GM12878 (cell line): ENCODE measurements around the gene EHMT2. TPM values are rescaled to one million over a fixed set of nuclear protein-coding genes. Genes with fewer than 3 reads are reported as not detected.

ENCODE experiments used
- ATAC-seq: fragments of 200-7000 bp; cut with Tn5 transposase; 3 replicates; pipeline ENCODE4 v1.9.1; 2020; ENCODE audit warnings: mild to moderate bottlenecking, moderate library complexity
- BruUV-seq: library from RNA; stranded (reverse); fragments of 400-500 nt; replicated peaks from 2 replicates; lab custom pipeline; 2021; lab: Mats Ljungman, UMichigan
- CTCF ChIA-PET: fragments of 300-600 bp; sonication (Branson Sonifier 250); formaldehyde crosslinking; extraction: SDS; loops from one replicate; lab custom pipeline; 2021; ENCODE audit warnings: inconsistent platforms; lab: Yijun Ruan, JAX
- POLR2A ChIA-PET: fragments of 350-600 bp; formaldehyde crosslinking; extraction: SDS; loops from one replicate; lab custom pipeline; 2021; ENCODE audit warnings: inconsistent platforms; lab: Charles Lee
- RAD21 ChIA-PET: fragments of 300-600 bp; sonication (Branson Sonifier 250); formaldehyde crosslinking; loops from one replicate; lab custom pipeline; 2023; ENCODE audit warnings: antibody characterized with exemption; ENCODE audit not compliant: unreplicated experiment; lab: Charles Lee
- SMC1A ChIA-PET: fragments of 300-600 bp; sonication (Branson Sonifier 250); formaldehyde crosslinking; loops from one replicate; lab custom pipeline; 2023; ENCODE audit not compliant: unreplicated experiment, uncharacterized antibody; lab: Charles Lee
- DNase-seq: peaks from one replicate; pipeline ENCODE4 v3.0.0-alpha.2; 2011; ENCODE audit warnings: low read depth, low spot score
- FAIRE-seq: peaks from 3 replicates; lab custom pipeline; 2011; peaks lifted over from hg19 to GRCh38; lab: Jason Lieb, UNC
- H2AFZ ChIP-seq: 2 replicates; pipeline ENCODE4 v1.6.0; 2011; ENCODE audit warnings: low read depth, low read length, control low read depth; ENCODE audit not compliant: control insufficient read depth
- H3K27ac ChIP-seq: 2 replicates; pipeline ENCODE4 v1.5.1; 2011; ENCODE audit warnings: control low read depth; ENCODE audit not compliant: control insufficient read depth, insufficient read depth
- H3K27me3 ChIP-seq, 2 experiments: replicated peaks in 1 of 2; 2 replicates each; pipeline versions ENCODE4 v1.6.0 to v1.6.1; 2011; ENCODE audit warnings: low read length in 1 of 2; ENCODE audit not compliant: control insufficient read depth in 2 of 2, insufficient read depth in 2 of 2
- H3K36me3 ChIP-seq, 2 experiments: 2 replicates each; pipeline ENCODE4 v1.5.1; 2011; ENCODE audit warnings: low read length in 1 of 2; ENCODE audit not compliant: control insufficient read depth in 2 of 2, insufficient read depth in 2 of 2
- H3K4me1 ChIP-seq: 2 replicates; pipeline ENCODE4 v1.6.1; 2011; ENCODE audit warnings: mild to moderate bottlenecking, low read length, moderate library complexity, mixed read lengths; ENCODE audit not compliant: control insufficient read depth, insufficient read depth
- H3K4me2 ChIP-seq: 2 replicates; pipeline ENCODE4 v1.6.0; 2011; ENCODE audit warnings: control low read depth; ENCODE audit not compliant: control insufficient read depth, insufficient read depth
- H3K4me3 ChIP-seq: fragments of 200-600 bp; sonication (generic); 2 replicates; pipeline ENCODE4 v1.5.1; 2016
- H3K79me2 ChIP-seq: 2 replicates; pipeline ENCODE4 v1.6.0; 2011; ENCODE audit warnings: low read length; ENCODE audit not compliant: control insufficient read depth, insufficient read depth
- H3K9ac ChIP-seq: 2 replicates; pipeline ENCODE4 v1.8.0; 2011; ENCODE audit warnings: low read length, control low read depth, mixed read lengths; ENCODE audit not compliant: control insufficient read depth, insufficient read depth
- H3K9me3 ChIP-seq: replicated peaks from 3 replicates; pipeline ENCODE4 v1.5.1; 2011; ENCODE audit warnings: mild to moderate bottlenecking, low read length; ENCODE audit not compliant: control insufficient read depth, insufficient read depth
- H4K20me1 ChIP-seq: 2 replicates; pipeline ENCODE4 v1.6.0; 2011; ENCODE audit not compliant: control insufficient read depth, insufficient read depth
- BACH1 ChIP-seq: fragments of 450-650 bp; IDR thresholded peaks from 2 replicates; pipeline ENCODE4 v1.6.1; 2017; ENCODE audit warnings: mild to moderate bottlenecking, borderline replicate concordance
- CEBPB ChIP-seq, 2 experiments: fragments of 150-350 bp in 1 of 2; IDR thresholded peaks; 2 replicates each; pipeline ENCODE4 v1.6.1; 2012 to 2014; ENCODE audit warnings: low read depth in 2 of 2, low read length in 2 of 2, borderline replicate concordance in 1 of 2, inconsistent platforms in 1 of 2
- MEF2B ChIP-seq: fragments of 450-650 bp; IDR thresholded peaks from 2 replicates; pipeline ENCODE4 v1.6.1; 2018; ENCODE audit warnings: mild to moderate bottlenecking, moderate library complexity; ENCODE audit not compliant: partially characterized antibody, poor library complexity, severe bottlenecking
- NFXL1 ChIP-seq: fragments of 450-650 bp; IDR thresholded peaks from 2 replicates; pipeline ENCODE4 v1.6.1; 2017; ENCODE audit warnings: antibody characterized with exemption, mild to moderate bottlenecking, borderline replicate concordance
- NKRF ChIP-seq: fragments of 450-650 bp; conservative IDR thresholded peaks from 2 replicates; pipeline ENCODE4 v1.6.1; 2017; ENCODE audit warnings: mild to moderate bottlenecking, moderate library complexity
- NR2F1 ChIP-seq: fragments of 450-650 bp; conservative IDR thresholded peaks from 2 replicates; pipeline ENCODE4 v1.6.1; 2017; ENCODE audit warnings: mild to moderate bottlenecking
- PRDM15 ChIP-seq: fragments of 450-650 bp; formaldehyde crosslinking; IDR thresholded peaks from 2 replicates; pipeline ENCODE4 v1.4.0; 2020; ENCODE audit warnings: mild to moderate bottlenecking, moderate library complexity
- RELA ChIP-seq: fragments of 450-650 bp; IDR thresholded peaks from 2 replicates; pipeline ENCODE4 v1.8.0; 2014; ENCODE audit warnings: borderline replicate concordance; ENCODE audit not compliant: partially characterized antibody
- RFX5 ChIP-seq: IDR thresholded peaks from 2 replicates; pipeline ENCODE4 v1.6.1; 2011; ENCODE audit warnings: low read depth, low read length, improper control_type of control experiment
- SMAD5 ChIP-seq: IDR thresholded peaks from 2 replicates; pipeline ENCODE4 v1.6.1; 2016; ENCODE audit warnings: antibody characterized with exemption, low read depth
- ZNF24 ChIP-seq: fragments of 450-650 bp; IDR thresholded peaks from 2 replicates; pipeline ENCODE4 v1.6.1; 2017; ENCODE audit warnings: antibody characterized with exemption, mild to moderate bottlenecking
- ZNF384 ChIP-seq: IDR thresholded peaks from 2 replicates; pipeline ENCODE4 v1.6.1; 2012; ENCODE audit warnings: low read depth, mild to moderate bottlenecking, low read length, improper control_type of control experiment, borderline replicate concordance
- ZSCAN29 ChIP-seq: fragments of 450-650 bp; IDR thresholded peaks from 2 replicates; pipeline ENCODE4 v1.6.1; 2017; ENCODE audit warnings: mild to moderate bottlenecking, moderate library complexity
- WGBS: methylation state at CpG from one replicate; pipeline ENCODE4 v1.1.6; 2016; ENCODE audit warnings: low lambda C conversion rate; ENCODE audit not compliant: insufficient replicate concordance, insufficient coverage; ENCODE audit errors: missing lambda C conversion rate; 5-methylcytosine and 5-hydroxymethylcytosine counted together
- in situ Hi-C: fragments of 300-500 bp; cut with MboI; formaldehyde crosslinking; loops from 9 replicates; pipeline ENCODE4 v1.14.3; 2018; ENCODE audit warnings: mixed read lengths
- intact Hi-C: fragments of 100-400 bp; cut with micrococcal nuclease; formaldehyde crosslinking; loops from one replicate; pipeline ENCODE4 v1.14.2; 2022; ENCODE audit not compliant: unreplicated experiment
- polyA plus RNA-seq, 11 experiments: library from polyadenylated mRNA; depleted of rRNA in 4 of 11; unstranded in 6 of 11; stranded (reverse) in 5 of 11; fragments of >200 nt; fragmentation: Nextera tagmentation in 4 of 11; fragmentation: Illumina TruSeq in 1 of 11; extraction: Ambion mirVana in 4 of 11; extraction: Trizol in 1 of 11; gene quantifications; 1 replicate in 1 of 11; 2 replicates in 10 of 11; pipeline versions ENCODE4 v1.2.1 to v1.2.3, GENCODE V29; 2011 to 2016; ENCODE audit warnings: inconsistent platforms in 2 of 11, missing spikeins in 2 of 11, low read depth in 1 of 11
- total RNA-seq, 4 experiments: library from RNA; depleted of rRNA in 3 of 4; stranded (reverse); fragments of >200 nt in 3 of 4; fragmentation: Illumina TruSeq in 1 of 4; extraction: Trizol in 1 of 4; gene quantifications; 2 replicates each; pipeline versions ENCODE4 v1.2.1 to v1.2.3, GENCODE V29; 2013 to 2021
- TF ChIP-seq, protein P1 (sequence below): fragments of 450-650 bp; IDR thresholded peaks from 2 replicates; pipeline ENCODE4 v1.6.1; 2018; ENCODE audit warnings: borderline replicate concordance, mild to moderate bottlenecking; ENCODE audit not compliant: partially characterized antibody

The EHMT2 gene
- total and polyA plus RNA-seq, 10 of the 15 experiments (the other 5 are each of a cell fraction or from before 2014, with no cell fraction given) = 1.7 to 53.2 (median 36.3) TPM

GRCh38 chr6:31935823-31936222, 38.3 kb upstream of the EHMT2 start:
- H3K36me3 ChIP-seq = no peaks in the 10 kb centered on the region
- H2AFZ ChIP-seq = no peak overlapping the region
- WGBS = 35% methylated on average over 9 of the region's 9 CpGs
- in situ Hi-C loops (no loop called here), intact Hi-C loops (no loop called here)
- no peaks in the 10 kb centered on the region for H3K79me2 ChIP-seq
- ATAC-seq (no peak), FAIRE-seq (no peak), DNase-seq (no peak)
- H3K4me1 ChIP-seq = no peaks in the 10 kb centered on the region
- H3K27me3 ChIP-seq = peaks cover 0 to 2% of the 10 kb centered on the region in 2 experiments; a peak in 2 of 4 replicates
- H3K4me3 ChIP-seq = no peak overlapping the region
- CTCF ChIA-PET = interaction anchor here (0.7 to 1.0 kb wide), 2 partner anchors 10 to 24 kb away, joined by 3 read pairs; no protein-coding TSS in a partner anchor
- no TSS peak for BruUV-seq
- H3K9me3 ChIP-seq = no peaks in the 10 kb centered on the region
- TF ChIP-seq BACH1 = no peak
- no peak for TF ChIP-seq ZSCAN29
- no peak for TF ChIP-seq NKRF
- TF ChIP-seq, protein P1, sequence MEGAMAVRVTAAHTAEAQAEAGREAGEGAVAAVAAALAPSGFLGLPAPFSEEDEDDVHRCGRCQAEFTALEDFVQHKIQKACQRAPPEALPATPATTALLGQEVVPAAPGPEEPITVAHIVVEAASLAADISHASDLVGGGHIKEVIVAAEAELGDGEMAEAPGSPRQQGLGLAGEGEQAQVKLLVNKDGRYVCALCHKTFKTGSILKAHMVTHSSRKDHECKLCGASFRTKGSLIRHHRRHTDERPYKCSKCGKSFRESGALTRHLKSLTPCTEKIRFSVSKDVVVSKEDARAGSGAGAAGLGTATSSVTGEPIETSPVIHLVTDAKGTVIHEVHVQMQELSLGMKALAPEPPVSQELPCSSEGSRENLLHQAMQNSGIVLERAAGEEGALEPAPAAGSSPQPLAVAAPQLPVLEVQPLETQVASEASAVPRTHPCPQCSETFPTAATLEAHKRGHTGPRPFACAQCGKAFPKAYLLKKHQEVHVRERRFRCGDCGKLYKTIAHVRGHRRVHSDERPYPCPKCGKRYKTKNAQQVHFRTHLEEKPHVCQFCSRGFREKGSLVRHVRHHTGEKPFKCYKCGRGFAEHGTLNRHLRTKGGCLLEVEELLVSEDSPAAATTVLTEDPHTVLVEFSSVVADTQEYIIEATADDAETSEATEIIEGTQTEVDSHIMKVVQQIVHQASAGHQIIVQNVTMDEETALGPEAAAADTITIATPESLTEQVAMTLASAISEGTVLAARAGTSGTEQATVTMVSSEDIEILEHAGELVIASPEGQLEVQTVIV = no peak
- TF ChIP-seq ZNF24 = no peak
- TF ChIP-seq CEBPB (IDR thresholded peaks at IDR 0.05; ENCODE audit: borderline replicate concordance in 1 of 2, low read depth in 2 of 2, low read length in 2 of 2) = no peak
- no peak for TF ChIP-seq NR2F1
- TF ChIP-seq RELA = no peak
- no peak for TF ChIP-seq PRDM15 (CRISPR knock-in tag)
- TF ChIP-seq ZNF384 = no peak
- TF ChIP-seq NFXL1 = no peak
- TF ChIP-seq RFX5 = no peak
- no peak for TF ChIP-seq MEF2B
- no peak for TF ChIP-seq SMAD5
- H3K27ac ChIP-seq = no peak overlapping the region
- H3K9ac ChIP-seq = no peak overlapping the region
- POLR2A ChIA-PET = no interaction called here
- SMC1A ChIA-PET = interaction anchor here (0.7 to 1.1 kb wide), 2 partner anchors 10 to 113 kb away, joined by 3 to 5 read pairs; no protein-coding TSS in a partner anchor
- no peak overlapping the region for H3K4me2 ChIP-seq
- RAD21 ChIA-PET = no interaction called here
- H4K20me1 ChIP-seq = no peaks in the 10 kb centered on the region
